C4-2B (cell line): ENCODE data around the gene RPS2.

Experiments used
- H3K27ac ChIP-seq: fragments of 450-650 bp; 2 replicates; pipeline ENCODE4 v1.5.1; 2017
- CTCF ChIP-seq: fragments of 450-650 bp; conservative IDR thresholded peaks from 2 replicates; pipeline ENCODE4 v1.5.1; 2017; ENCODE audit warnings: mild to moderate bottlenecking
- ZFX ChIP-seq: fragments of 450-650 bp; IDR thresholded peaks from 2 replicates; pipeline ENCODE4 v1.6.1; 2017

The RPS2 gene

GRCh38 chr16:2002406-2003230, 38.0 kb upstream of the RPS2 start:
- no peak overlapping the region for H3K27ac ChIP-seq
- TF ChIP-seq CTCF: no peak

GRCh38 chr16:2001456-2002355, 37.1 kb upstream of the RPS2 start:
- H3K27ac ChIP-seq: no peak overlapping the region
- TF ChIP-seq CTCF (no peak), ZFX (no peak)

GRCh38 chr16:2001035-2001434, 36.4 kb upstream of the RPS2 start:
- H3K27ac ChIP-seq: no peak overlapping the region
- TF ChIP-seq CTCF: no peak
- TF ChIP-seq ZFX: no peak

GRCh38 chr16:1999866-2000514, 35.4 kb upstream of the RPS2 start:
- no peak for TF ChIP-seq CTCF
- TF ChIP-seq ZFX: no peak
- no peak overlapping the region for H3K27ac ChIP-seq

- TF ChIP-seq CTCF: no peak
- no peak for TF ChIP-seq ZFX
- no peak overlapping the region for H3K27ac ChIP-seq
Measured at GRCh38 chr16:1998852-1999801, 34.5 kb upstream of the RPS2 start.

GRCh38 chr16:1998360-1998835, 33.8 kb upstream of the RPS2 start:
- no peak for TF ChIP-seq CTCF
- no peak for TF ChIP-seq ZFX
- H3K27ac ChIP-seq: no peak overlapping the region
